Measurements from ENCODE around the gene NOX5.

The NOX5 gene

GRCh38 chr15:69091654-69092053 is 77.2 kb downstream of the NOX5 start:
- Histone ChIP-seq H3K4me1 (ENCODE audit: control insufficient read depth, insufficient read depth, low read length, poor library complexity, severe bottlenecking) (no peaks in the 10 kb centered on the region), H3K4me3 (ENCODE audit: extremely low read depth, insufficient read depth, low read length, poor library complexity, severe bottlenecking) (no peak overlapping the region), H3K9me3 (ENCODE audit: control insufficient read depth, low read length) (no peaks in the 10 kb centered on the region), H3K36me3 (ENCODE audit: control insufficient read depth, insufficient read depth, low read length) (no peaks in the 10 kb centered on the region), H3K27ac (ENCODE audit: low read depth, low read length, severe bottlenecking) (no peak overlapping the region)
- WGBS, 2 experiments (ENCODE audit: insufficient coverage in 2 of 2), result 100% methylated on average over 1 of the region's 1 CpG; no CpG with 5 or more reads in 1 of the 2 experiments

DNA sequence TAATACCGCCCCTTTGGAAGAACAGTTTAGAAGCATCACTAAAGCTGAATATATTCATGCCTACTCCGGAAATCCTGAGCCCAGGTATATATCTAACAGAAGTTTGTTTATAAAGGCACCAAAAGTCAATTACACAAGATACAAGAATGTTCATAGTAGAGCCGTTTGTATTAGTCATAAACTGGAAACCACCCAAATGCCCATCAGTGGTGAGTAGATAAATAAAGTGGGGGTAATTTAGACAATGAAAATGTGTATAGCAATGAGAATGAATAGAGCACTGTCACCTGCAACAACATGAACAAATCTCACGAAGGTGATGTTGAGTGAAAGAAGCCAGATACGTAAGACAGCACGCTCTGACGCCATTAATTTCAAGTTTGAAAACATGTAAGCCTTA is 77.7 kb downstream of the NOX5 start:
- Histone ChIP-seq H3K36me3 (ENCODE audit: control insufficient read depth, insufficient read depth, low read length) (no peaks in the 10 kb centered on the region), H3K4me3 (ENCODE audit: extremely low read depth, insufficient read depth, low read length, poor library complexity, severe bottlenecking) (no peak overlapping the region), H3K4me1 (ENCODE audit: control insufficient read depth, insufficient read depth, low read length, poor library complexity, severe bottlenecking) (no peaks in the 10 kb centered on the region), H3K27ac (ENCODE audit: low read depth, low read length, severe bottlenecking) (no peak overlapping the region), H3K9me3 (ENCODE audit: control insufficient read depth, low read length) (no peaks in the 10 kb centered on the region)
- WGBS, 2 experiments (ENCODE audit: insufficient coverage in 2 of 2), result 92 to 95% methylated on average over 4 to 6 of the region's 7 CpGs

- H3K36me3 ChIP-seq (ENCODE audit: control insufficient read depth, insufficient read depth, low read length), result no peaks in the 10 kb centered on the region
- H3K4me3 ChIP-seq (ENCODE audit: extremely low read depth, insufficient read depth, low read length, poor library complexity, severe bottlenecking), result no peak overlapping the region
- H3K27ac ChIP-seq (ENCODE audit: low read depth, low read length, severe bottlenecking), result no peak overlapping the region
- no peaks in the 10 kb centered on the region for H3K9me3 ChIP-seq (ENCODE audit: control insufficient read depth, low read length)
- WGBS, 2 experiments (ENCODE audit: insufficient coverage in 2 of 2), result 63 to 83% methylated on average over 3 of the region's 4 CpGs
- no peaks in the 10 kb centered on the region for H3K4me1 ChIP-seq (ENCODE audit: control insufficient read depth, insufficient read depth, low read length, poor library complexity, severe bottlenecking)
Measured at GRCh38 chr15:69093127-69093526, 78.6 kb downstream of the NOX5 start.

GRCh38 chr15:69093614-69094013 is 79.1 kb downstream of the NOX5 start:
- H3K9me3 ChIP-seq (ENCODE audit: control insufficient read depth, low read length), result no peaks in the 10 kb centered on the region
- no peaks in the 10 kb centered on the region for H3K4me1 ChIP-seq (ENCODE audit: control insufficient read depth, insufficient read depth, low read length, poor library complexity, severe bottlenecking)
- no peak overlapping the region for H3K27ac ChIP-seq (ENCODE audit: low read depth, low read length, severe bottlenecking)
- H3K36me3 ChIP-seq (ENCODE audit: control insufficient read depth, insufficient read depth, low read length), result no peaks in the 10 kb centered on the region
- H3K4me3 ChIP-seq (ENCODE audit: extremely low read depth, insufficient read depth, low read length, poor library complexity, severe bottlenecking), result no peak overlapping the region

- Histone ChIP-seq H3K27ac (ENCODE audit: low read depth, low read length, severe bottlenecking) (no peak overlapping the region), H3K9me3 (ENCODE audit: control insufficient read depth, low read length) (no peaks in the 10 kb centered on the region), H3K4me1 (ENCODE audit: control insufficient read depth, insufficient read depth, low read length, poor library complexity, severe bottlenecking) (no peaks in the 10 kb centered on the region), H3K36me3 (ENCODE audit: control insufficient read depth, insufficient read depth, low read length) (no peaks in the 10 kb centered on the region), H3K4me3 (ENCODE audit: extremely low read depth, insufficient read depth, low read length, poor library complexity, severe bottlenecking) (no peak overlapping the region)
- WGBS, 2 experiments (ENCODE audit: insufficient coverage in 2 of 2), result 71 to 73% methylated on average over 6 to 7 of the region's 8 CpGs
Measured at GRCh38 chr15:69094124-69094921, 79.8 kb downstream of the NOX5 start.

GRCh38 chr15:69095274-69095673 is 80.8 kb downstream of the NOX5 start:
- Histone ChIP-seq H3K27ac (ENCODE audit: low read depth, low read length, severe bottlenecking) (no peak overlapping the region), H3K9me3 (ENCODE audit: control insufficient read depth, low read length) (no peaks in the 10 kb centered on the region), H3K4me3 (ENCODE audit: extremely low read depth, insufficient read depth, low read length, poor library complexity, severe bottlenecking) (no peak overlapping the region), H3K4me1 (ENCODE audit: control insufficient read depth, insufficient read depth, low read length, poor library complexity, severe bottlenecking) (no peaks in the 10 kb centered on the region), H3K36me3 (ENCODE audit: control insufficient read depth, insufficient read depth, low read length) (no peaks in the 10 kb centered on the region)
- whole genome bisulfite sequencing, 2 experiments (ENCODE audit: insufficient coverage in 2 of 2), result 88 to 100% methylated on average over 1 of the region's 1 CpG

GRCh38 chr15:69096196-69096595 is 81.7 kb downstream of the NOX5 start:
- WGBS, 2 experiments (ENCODE audit: insufficient coverage in 2 of 2), result no CpG with 5 or more reads among the region's 2 CpGs
- Histone ChIP-seq H3K9me3 (ENCODE audit: control insufficient read depth, low read length) (no peaks in the 10 kb centered on the region), H3K27ac (ENCODE audit: low read depth, low read length, severe bottlenecking) (no peak overlapping the region), H3K4me3 (ENCODE audit: extremely low read depth, insufficient read depth, low read length, poor library complexity, severe bottlenecking) (no peak overlapping the region), H3K4me1 (ENCODE audit: control insufficient read depth, insufficient read depth, low read length, poor library complexity, severe bottlenecking) (no peaks in the 10 kb centered on the region), H3K36me3 (ENCODE audit: control insufficient read depth, insufficient read depth, low read length) (no peaks in the 10 kb centered on the region)

- WGBS, 2 experiments (ENCODE audit: insufficient coverage in 2 of 2), result no CpG with 5 or more reads among the region's 2 CpGs
- Histone ChIP-seq H3K4me1 (ENCODE audit: control insufficient read depth, insufficient read depth, low read length, poor library complexity, severe bottlenecking) (no peaks in the 10 kb centered on the region), H3K4me3 (ENCODE audit: extremely low read depth, insufficient read depth, low read length, poor library complexity, severe bottlenecking) (no peak overlapping the region), H3K36me3 (ENCODE audit: control insufficient read depth, insufficient read depth, low read length) (no peaks in the 10 kb centered on the region), H3K27ac (ENCODE audit: low read depth, low read length, severe bottlenecking) (no peak overlapping the region), H3K9me3 (ENCODE audit: control insufficient read depth, low read length) (no peaks in the 10 kb centered on the region)
Measured at GRCh38 chr15:69096626-69097025, 82.1 kb downstream of the NOX5 start.

- no peak overlapping the region for H3K27ac ChIP-seq (ENCODE audit: low read depth, low read length, severe bottlenecking)
- H3K4me1 ChIP-seq (ENCODE audit: control insufficient read depth, insufficient read depth, low read length, poor library complexity, severe bottlenecking), result no peaks in the 10 kb centered on the region
- no peaks in the 10 kb centered on the region for H3K36me3 ChIP-seq (ENCODE audit: control insufficient read depth, insufficient read depth, low read length)
- H3K9me3 ChIP-seq (ENCODE audit: control insufficient read depth, low read length), result no peaks in the 10 kb centered on the region
- 88 to 91% methylated on average over 3 to 5 of the region's 7 CpGs for WGBS, 2 experiments (ENCODE audit: insufficient coverage in 2 of 2)
- H3K4me3 ChIP-seq (ENCODE audit: extremely low read depth, insufficient read depth, low read length, poor library complexity, severe bottlenecking), result no peak overlapping the region
Measured at GRCh38 chr15:69098771-69099170, 84.3 kb downstream of the NOX5 start.

DNA sequence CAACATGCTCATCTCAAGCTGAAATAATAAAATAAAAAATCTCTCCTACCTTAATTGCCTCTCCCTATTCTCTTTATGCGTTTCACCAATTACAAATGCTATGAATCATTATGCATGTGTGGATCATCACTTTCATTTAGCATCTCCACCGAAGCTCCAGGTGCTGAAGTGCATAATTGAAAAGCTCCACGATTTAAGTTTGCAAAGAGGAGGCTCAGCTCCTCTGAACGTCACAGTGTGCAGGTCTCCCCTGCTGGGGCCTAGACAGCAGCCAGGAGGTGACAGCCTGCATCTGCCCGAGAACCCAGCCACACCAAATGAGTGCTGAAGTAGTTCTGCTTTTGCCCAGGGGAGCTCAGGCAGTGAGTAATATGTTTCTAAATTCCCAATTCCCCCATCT is 85.4 kb downstream of the NOX5 start:
- Histone ChIP-seq H3K4me1 (ENCODE audit: control insufficient read depth, insufficient read depth, low read length, poor library complexity, severe bottlenecking) (no peaks in the 10 kb centered on the region), H3K36me3 (ENCODE audit: control insufficient read depth, insufficient read depth, low read length) (no peaks in the 10 kb centered on the region), H3K4me3 (ENCODE audit: extremely low read depth, insufficient read depth, low read length, poor library complexity, severe bottlenecking) (no peak overlapping the region), H3K9me3 (ENCODE audit: control insufficient read depth, low read length) (no peaks in the 10 kb centered on the region), H3K27ac (ENCODE audit: low read depth, low read length, severe bottlenecking) (no peak overlapping the region)
- WGBS, 2 experiments (ENCODE audit: insufficient coverage in 2 of 2), result 88 to 89% methylated on average over 4 of the region's 5 CpGs

DNA sequence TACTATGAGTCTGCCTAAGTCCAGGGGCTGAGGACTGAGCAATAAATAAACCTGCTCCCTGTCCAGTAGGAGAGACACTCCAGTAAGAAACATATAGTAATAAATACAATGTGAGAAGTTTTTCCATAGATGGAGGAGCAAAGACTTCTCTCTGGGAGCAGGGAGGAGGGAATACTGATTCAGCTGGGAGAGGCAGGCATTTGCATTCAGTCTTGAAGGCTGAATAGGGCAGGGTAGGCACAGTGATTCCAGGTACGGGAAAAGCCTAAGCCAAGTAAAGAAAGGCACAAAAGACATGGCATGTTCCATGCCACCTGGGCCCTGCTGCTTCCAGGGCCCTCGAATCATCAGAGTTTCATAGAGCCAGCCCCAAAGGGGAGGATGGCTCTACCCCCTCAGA is 86.3 kb downstream of the NOX5 start:
- 84 to 88% methylated on average over 2 of the region's 2 CpGs for WGBS, 2 experiments (ENCODE audit: insufficient coverage in 2 of 2)
- H3K27ac ChIP-seq (ENCODE audit: low read depth, low read length, severe bottlenecking), result no peak overlapping the region
- no peak overlapping the region for H3K4me3 ChIP-seq (ENCODE audit: extremely low read depth, insufficient read depth, low read length, poor library complexity, severe bottlenecking)
- H3K36me3 ChIP-seq (ENCODE audit: control insufficient read depth, insufficient read depth, low read length), result no peaks in the 10 kb centered on the region
- H3K4me1 ChIP-seq (ENCODE audit: control insufficient read depth, insufficient read depth, low read length, poor library complexity, severe bottlenecking), result no peaks in the 10 kb centered on the region
- H3K9me3 ChIP-seq (ENCODE audit: control insufficient read depth, low read length), result no peaks in the 10 kb centered on the region

All from mesodermal cell (in vitro differentiated cells).